Upper lobe of left lung (tissue), 4 donors: ENCODE measurements around the gene CADM1.

Experiments used
- CTCF ChIP-seq, 6 experiments: fragments of 450-650 bp in 4 of 6; fragments of 200-600 bp in 2 of 6; sonication (generic) in 2 of 6; IDR thresholded peaks; one replicate each; pipeline ENCODE4 v1.5.1; 2016 to 2019; ENCODE audit warnings: antibody characterized with exemption in 6 of 6
- POLR2A ChIP-seq, 4 donors: fragments of 450-650 bp; IDR thresholded peaks; one replicate each; pipeline ENCODE4 v1.5.1; 2016 to 2017; ENCODE audit warnings: antibody characterized with exemption in 4 of 4, mild to moderate bottlenecking in 2 of 4
- POLR2AphosphoS5 ChIP-seq, 2 donors: sonication (generic); formaldehyde crosslinking; IDR thresholded peaks; one replicate each; pipeline ENCODE4 v1.5.1; 2017; ENCODE audit warnings: antibody characterized with exemption in 2 of 2

GRCh38 chr11:115469361-115469760 lies 34.9 kb downstream of the CADM1 start:
- TF ChIP-seq POLR2A (IDR thresholded peaks at IDR 0.05) (no peak), CTCF (IDR thresholded peaks at IDR 0.05) (no peak), POLR2AphosphoS5 (IDR thresholded peaks at IDR 0.05) (no peak)
